Sigmoid colon (tissue), 4 donors: ENCODE results near the gene MTF1.
"Not testable (repeated sequence)": the region's sequence is repeated elsewhere in the genome, so short reads cannot be mapped to it uniquely, and the experiment has no call there.

Experiments used
- EP300 ChIP-seq, 4 donors: sonication (generic); formaldehyde crosslinking; IDR thresholded peaks; one replicate each; pipeline ENCODE4 v1.6.1; 2017; ENCODE audit warnings: antibody characterized with exemption in 4 of 4
- POLR2A ChIP-seq, 2 donors: fragments of 450-650 bp; IDR thresholded peaks; one replicate each; pipeline ENCODE4 v1.6.1; 2016; ENCODE audit warnings: antibody characterized with exemption in 2 of 2, mild to moderate bottlenecking in 2 of 2, moderate library complexity in 2 of 2
- POLR2AphosphoS5 ChIP-seq, 4 donors: sonication (generic); formaldehyde crosslinking; IDR thresholded peaks; one replicate each; pipeline ENCODE4 v1.6.1; 2017; ENCODE audit warnings: antibody characterized with exemption in 4 of 4
- TF ChIP-seq, protein P1 (sequence below), 4 experiments: fragments of 450-650 bp in 3 of 4; fragments of 200-600 bp in 1 of 4; IDR thresholded peaks; one replicate each; pipeline ENCODE4 v1.5.1; 2016 to 2019; ENCODE audit warnings: antibody characterized with exemption in 4 of 4, mild to moderate bottlenecking in 3 of 4, moderate library complexity in 2 of 4

DNA sequence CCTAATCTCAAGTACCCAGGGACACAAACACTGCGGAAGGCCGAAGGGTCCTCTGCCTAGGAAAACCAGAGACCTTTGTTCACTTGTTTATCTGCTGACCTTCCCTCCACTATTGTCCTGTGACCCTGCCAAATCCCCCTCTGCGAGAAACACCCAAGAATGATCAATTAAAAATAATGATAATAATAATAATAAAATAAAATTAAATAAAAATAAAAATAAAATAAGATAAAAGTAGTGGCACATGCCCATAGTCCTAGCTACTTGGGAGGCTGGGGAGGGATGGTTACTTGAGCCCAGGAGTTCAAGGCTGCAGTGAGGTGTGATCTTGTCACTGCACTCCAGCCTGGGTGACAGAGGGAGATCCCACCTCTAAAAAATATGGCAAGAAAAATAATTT is 38.2 kb upstream of the MTF1 start:
- TF ChIP-seq, protein P1, sequence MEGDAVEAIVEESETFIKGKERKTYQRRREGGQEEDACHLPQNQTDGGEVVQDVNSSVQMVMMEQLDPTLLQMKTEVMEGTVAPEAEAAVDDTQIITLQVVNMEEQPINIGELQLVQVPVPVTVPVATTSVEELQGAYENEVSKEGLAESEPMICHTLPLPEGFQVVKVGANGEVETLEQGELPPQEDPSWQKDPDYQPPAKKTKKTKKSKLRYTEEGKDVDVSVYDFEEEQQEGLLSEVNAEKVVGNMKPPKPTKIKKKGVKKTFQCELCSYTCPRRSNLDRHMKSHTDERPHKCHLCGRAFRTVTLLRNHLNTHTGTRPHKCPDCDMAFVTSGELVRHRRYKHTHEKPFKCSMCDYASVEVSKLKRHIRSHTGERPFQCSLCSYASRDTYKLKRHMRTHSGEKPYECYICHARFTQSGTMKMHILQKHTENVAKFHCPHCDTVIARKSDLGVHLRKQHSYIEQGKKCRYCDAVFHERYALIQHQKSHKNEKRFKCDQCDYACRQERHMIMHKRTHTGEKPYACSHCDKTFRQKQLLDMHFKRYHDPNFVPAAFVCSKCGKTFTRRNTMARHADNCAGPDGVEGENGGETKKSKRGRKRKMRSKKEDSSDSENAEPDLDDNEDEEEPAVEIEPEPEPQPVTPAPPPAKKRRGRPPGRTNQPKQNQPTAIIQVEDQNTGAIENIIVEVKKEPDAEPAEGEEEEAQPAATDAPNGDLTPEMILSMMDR (IDR thresholded peaks at IDR 0.05): not testable (repeated sequence)
- TF ChIP-seq POLR2AphosphoS5, POLR2A, EP300 (IDR thresholded peaks at IDR 0.05): not testable (repeated sequence)
